Measurements from ENCODE around the gene STPG1.

STPG1 gene

GRCh38 chr1:24316645-24317044 is 96.9 kb downstream of the STPG1 start:
- no peak for DNase-seq

GRCh38 chr1:24315391-24315790 is 98.2 kb downstream of the STPG1 start:
- no peak for DNase-seq

GRCh38 chr1:24311741-24312140 is 101.8 kb downstream of the STPG1 start:
- no peak for DNase-seq

- DNase-seq, result no peak
Measured at GRCh38 chr1:24311234-24311633, 102.3 kb downstream of the STPG1 start.

- no peak for DNase-seq
Measured at GRCh38 chr1:24309762-24310485, 103.7 kb downstream of the STPG1 start.

GRCh38 chr1:24308365-24309015 is 105.1 kb downstream of the STPG1 start:
- no peak for DNase-seq
